NCI-H1436 (cell line): ENCODE data around the gene PRRC2B.
"Not testable (repeated sequence)": the region's sequence is repeated elsewhere in the genome, so short reads cannot be mapped to it uniquely, and the experiment has no call there.

Source experiments
- DNase-seq: peaks from one replicate; lab custom pipeline; 2025; lab: John Stamatoyannopoulos, UW

The PRRC2B gene

GRCh38 chr9:131434673-131435072 is 40.8 kb downstream of the PRRC2B start:
- no peak for DNase-seq

GRCh38 chr9:131436376-131436775 is 42.5 kb downstream of the PRRC2B start:
- no peak for DNase-seq

DNA sequence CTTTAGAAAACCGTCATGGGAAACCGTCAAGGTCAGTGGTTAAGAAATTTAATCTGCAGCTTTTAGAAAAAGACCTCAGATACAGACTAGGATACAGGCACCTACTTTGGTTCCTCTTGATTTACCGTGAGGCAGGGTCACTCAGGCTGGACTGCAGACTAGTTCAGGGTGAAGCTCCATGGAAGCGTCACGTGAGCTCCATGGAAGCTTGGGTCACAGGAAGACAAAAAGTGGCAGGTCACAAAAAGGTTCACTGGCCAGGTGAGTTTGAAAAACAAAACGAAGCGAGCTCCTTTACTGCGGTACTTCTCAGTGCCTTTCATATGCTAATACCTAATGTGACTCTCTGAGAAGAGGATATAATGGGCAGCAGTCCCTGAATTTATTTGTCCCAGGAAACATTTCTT is 43.0 kb downstream of the PRRC2B start:
- no peak for DNase-seq

GRCh38 chr9:131438190-131438589 is 44.3 kb downstream of the PRRC2B start:
- DNase-seq, result no peak

DNA sequence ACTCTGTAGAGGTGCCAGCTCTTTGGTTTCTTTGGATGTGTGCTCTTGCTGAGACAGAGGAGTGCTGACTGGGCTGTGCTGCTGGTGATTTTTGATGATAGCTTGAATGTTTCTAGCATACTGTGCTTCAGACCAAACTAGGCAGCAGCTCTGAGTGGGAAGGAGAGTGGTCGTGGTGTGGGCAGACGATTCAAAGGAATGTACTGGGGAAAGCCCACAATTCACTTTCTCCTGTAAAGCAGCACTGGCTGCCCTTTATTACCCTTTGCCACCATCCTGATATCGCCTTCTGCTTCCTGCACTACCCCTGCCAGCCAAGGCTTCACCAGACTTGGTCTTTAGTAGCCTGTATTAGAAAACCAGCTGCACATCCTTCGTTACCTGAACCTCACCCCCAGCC is 45.3 kb downstream of the PRRC2B start:
- DNase-seq, result no peak

- DNase-seq, result no peak
Observed at GRCh38 chr9:131441441-131441840, 47.6 kb downstream of the PRRC2B start.

- DNase-seq, result no peak
Observed at GRCh38 chr9:131442351-131442750, 48.5 kb downstream of the PRRC2B start.

- DNase-seq, result no peak
Observed at GRCh38 chr9:131443648-131444047, 49.8 kb downstream of the PRRC2B start.

- no peak for DNase-seq
Observed at GRCh38 chr9:131446276-131446675, 52.4 kb downstream of the PRRC2B start.

DNA sequence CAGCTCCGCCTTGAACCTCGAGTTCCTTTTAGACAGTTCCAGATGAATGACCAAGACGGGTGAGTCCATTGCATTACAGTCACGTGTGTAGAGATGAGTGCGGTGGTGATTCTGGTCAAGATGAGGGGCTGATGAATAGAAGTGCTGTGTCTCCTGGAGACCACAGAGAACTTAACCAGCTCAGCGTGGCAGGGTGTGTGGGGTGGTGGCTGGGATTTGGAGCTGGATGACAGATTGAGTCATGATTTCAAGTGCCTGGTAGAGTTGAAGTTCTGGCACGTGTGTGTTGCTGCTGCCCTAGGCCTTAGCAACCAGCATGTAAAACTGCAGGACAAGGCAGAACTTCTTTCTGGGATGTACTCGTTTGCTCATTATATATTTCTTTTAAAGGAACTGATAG is 53.3 kb downstream of the PRRC2B start:
- no peak for DNase-seq

DNA sequence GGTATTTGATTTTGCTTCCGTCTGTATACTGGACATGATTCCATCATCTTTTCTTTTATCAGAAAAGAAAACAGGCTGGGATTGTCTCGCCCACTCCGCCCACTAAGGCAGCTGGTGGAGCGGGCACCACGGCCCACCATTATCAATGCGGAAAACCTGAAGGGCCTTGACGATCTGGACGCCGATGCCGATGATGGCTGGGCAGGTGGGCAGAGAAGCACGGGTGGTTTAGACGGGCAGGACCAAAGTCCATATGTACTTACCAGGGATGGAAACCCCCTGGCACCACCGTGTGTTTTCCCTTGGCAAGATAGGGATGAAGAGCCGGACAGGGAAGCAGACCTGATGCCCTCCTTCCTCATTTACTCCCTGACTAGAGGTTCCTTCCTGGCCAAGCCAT is 53.7 kb downstream of the PRRC2B start:
- no peak for DNase-seq

DNA sequence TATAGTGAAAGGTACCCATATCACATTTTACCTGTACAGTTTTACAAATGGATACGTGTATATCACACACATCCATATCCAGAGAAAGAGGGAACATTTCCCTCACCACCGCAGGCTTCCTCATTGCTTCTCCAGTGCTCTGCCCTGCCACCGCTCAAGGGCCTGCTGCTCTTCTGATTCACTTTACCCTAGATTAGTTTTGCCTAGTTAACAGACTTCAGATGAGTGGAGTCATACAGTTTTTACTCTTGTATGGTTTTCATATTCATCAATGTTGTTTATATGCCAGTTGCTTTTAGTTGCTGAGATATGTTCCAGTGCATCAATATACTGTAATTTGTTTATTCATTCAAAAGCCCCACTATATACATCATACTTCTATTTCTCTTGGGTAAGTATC is 54.9 kb downstream of the PRRC2B start:
- DNase-seq, result no peak

GRCh38 chr9:131449276-131449675 is 55.4 kb downstream of the PRRC2B start:
- no peak for DNase-seq

GRCh38 chr9:131454028-131454427 is 60.1 kb downstream of the PRRC2B start:
- no peak for DNase-seq

DNA sequence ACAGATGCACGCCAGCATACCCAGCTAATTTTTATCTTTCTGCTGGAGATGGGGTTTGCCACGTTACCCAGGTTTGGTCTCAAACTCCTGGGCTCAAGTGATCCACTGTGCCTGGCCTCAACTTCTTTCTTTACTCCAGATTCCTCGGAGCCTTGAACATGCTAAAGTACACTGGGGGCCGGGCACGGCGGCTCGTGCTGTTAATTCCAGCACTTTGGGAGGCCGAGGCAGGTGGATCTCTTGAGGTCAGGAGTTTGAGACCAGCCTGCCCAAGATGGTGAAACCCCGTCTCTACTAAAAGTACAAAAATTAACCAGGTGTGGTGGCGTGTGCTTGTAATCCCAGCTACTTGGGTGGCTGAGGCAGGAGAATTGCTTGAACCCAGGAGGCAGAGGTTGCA is 61.8 kb downstream of the PRRC2B start:
- not testable (repeated sequence) for DNase-seq

- DNase-seq, result no peak
Observed at GRCh38 chr9:131457746-131458145, 63.9 kb downstream of the PRRC2B start.

GRCh38 chr9:131459056-131459455 is 65.2 kb downstream of the PRRC2B start:
- no peak for DNase-seq

DNA sequence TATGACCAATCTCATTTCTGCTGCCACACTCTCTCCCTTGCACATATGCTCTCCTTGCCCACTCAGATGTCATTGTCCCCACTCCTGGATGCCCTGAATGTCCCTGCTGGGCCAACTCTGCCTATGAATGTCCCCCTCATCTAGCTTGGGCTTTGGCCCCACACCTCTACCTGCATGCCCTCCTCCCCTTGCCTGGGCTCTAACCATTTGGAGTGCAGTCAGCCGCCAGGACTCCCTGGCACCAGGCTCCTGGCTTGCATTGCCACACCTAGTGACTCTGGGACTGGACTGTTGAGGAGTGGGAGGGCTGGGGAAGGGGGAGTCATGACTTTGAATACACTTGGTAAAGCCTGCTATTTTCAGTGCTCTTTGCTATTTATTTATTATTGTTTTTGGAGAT is 67.3 kb downstream of the PRRC2B start:
- DNase-seq, result no peak

DNA sequence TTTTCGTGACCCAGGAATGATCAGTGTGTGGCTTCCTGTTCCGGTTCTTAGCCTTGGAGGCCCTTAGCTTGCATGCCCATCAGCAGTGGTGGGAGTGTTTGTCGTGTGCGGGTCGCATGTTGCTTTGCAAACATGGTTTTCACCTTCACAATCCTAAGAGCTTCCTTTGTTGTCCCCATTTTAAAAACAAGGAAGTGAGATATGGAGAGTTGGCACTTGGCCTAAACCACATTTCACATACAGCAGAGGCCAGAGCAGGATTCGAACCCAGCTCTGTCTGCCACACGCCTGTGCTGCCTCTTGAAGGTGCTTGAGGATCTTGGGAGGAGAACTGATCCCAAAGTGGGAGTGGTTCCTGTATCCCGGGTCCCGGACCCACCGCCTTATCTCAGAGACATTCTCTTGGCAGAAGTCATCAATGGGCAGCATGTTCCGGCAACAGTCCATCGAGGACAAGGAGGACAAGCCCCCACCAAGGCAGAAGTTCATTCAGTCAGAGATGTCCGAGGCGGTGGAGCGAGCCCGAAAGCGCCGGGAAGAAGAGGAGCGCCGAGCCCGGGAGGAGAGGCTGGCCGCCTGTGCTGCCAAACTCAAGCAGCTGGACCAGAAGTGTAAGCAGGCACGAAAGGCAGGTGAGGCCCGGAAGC is 70.6 kb downstream of the PRRC2B start:
- DNase-seq, result no peak

GRCh38 chr9:131465401-131465800 is 71.5 kb downstream of the PRRC2B start:
- DNase-seq, result no peak

GRCh38 chr9:131467214-131467935 is 73.5 kb downstream of the PRRC2B start:
- no peak for DNase-seq

GRCh38 chr9:131468031-131468430 is 74.1 kb downstream of the PRRC2B start:
- no peak for DNase-seq

DNA sequence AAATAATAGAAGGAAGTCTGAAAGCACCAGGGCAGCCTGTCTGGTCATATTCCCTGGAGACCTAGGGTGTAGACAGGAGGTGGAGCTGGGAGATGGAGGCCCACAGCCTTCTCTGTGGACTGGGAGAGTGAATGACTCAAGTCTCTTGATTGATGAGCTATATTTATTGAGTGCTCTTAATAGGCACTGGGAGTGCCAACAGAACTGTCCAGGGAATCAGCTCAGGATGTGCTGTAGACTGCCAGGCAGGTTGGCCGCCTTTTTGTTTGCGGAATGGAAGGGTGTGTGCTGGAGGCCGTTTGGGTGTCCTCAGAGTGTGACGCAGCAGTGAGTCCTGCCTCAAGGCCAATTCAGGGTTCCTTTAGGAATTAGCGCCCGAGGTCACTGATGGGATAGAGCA is 75.5 kb downstream of the PRRC2B start:
- no peak for DNase-seq

DNA sequence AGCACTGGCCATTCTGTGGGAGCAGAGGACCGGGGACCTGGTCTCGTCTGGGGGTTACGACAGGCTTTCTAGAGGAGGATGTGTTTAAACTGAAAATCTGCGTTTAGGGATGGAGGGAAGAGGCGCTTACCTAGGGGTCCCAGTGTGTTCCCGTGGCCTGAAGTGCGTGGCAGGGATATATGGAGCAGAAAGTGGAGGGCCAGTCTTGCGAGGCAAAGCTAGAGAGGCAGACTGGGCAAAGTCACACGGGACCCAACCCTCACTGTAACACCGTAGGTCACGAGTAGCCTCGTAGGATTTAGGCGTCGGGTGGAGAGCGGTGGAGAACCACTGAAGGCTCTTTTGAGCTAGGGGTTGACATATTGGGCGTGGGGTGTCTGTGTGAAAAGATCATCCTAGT is 76.1 kb downstream of the PRRC2B start:
- no peak for DNase-seq
